ENCODE measurements around the gene HMG20A.

DNA sequence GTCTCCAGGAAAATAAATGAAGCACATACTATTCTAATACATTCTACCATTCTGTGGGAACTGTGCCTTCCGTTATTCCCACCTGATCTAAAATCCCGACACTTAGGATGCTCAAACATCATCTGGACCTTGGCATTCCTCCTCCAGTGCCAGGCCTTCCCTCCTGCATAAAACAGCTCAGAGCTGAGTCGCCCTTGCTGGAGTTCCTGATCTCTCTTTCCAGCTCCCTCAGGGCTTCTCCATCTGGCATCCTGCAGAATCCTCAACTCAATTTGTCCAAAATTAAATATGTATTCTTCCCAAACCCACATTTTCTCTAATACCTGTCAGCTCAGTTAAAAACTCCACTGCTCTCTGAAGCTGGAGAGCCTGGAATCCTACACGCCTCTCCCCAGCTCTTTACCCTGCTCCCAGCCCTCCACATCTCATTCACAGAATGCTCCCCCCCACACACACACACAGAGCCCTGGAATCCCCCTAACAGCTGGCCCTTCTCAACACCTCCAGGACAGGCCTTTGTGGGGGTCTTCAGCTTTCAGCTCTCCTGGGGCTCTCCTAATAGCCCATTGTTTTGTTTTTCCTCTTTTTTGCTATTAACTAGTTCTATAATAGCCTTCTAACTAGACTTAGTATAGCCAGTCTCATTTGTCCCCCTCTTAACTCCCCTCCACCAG is 78.5 kb downstream of the HMG20A start:
- TF ChIP-seq, protein P1, sequence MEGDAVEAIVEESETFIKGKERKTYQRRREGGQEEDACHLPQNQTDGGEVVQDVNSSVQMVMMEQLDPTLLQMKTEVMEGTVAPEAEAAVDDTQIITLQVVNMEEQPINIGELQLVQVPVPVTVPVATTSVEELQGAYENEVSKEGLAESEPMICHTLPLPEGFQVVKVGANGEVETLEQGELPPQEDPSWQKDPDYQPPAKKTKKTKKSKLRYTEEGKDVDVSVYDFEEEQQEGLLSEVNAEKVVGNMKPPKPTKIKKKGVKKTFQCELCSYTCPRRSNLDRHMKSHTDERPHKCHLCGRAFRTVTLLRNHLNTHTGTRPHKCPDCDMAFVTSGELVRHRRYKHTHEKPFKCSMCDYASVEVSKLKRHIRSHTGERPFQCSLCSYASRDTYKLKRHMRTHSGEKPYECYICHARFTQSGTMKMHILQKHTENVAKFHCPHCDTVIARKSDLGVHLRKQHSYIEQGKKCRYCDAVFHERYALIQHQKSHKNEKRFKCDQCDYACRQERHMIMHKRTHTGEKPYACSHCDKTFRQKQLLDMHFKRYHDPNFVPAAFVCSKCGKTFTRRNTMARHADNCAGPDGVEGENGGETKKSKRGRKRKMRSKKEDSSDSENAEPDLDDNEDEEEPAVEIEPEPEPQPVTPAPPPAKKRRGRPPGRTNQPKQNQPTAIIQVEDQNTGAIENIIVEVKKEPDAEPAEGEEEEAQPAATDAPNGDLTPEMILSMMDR (conservative IDR thresholded peaks at IDR 0.05; ENCODE audit: low read depth in 2 of 2): no peak
- TF ChIP-seq CREB1 (CRISPR knock-in tag; IDR thresholded peaks at IDR 0.05; ENCODE audit: low read depth): no peak

Measured in GM23338 (cell line).